ENCODE data around the gene CBFA2T2.
A peak's percentile ranks its signal among the peaks of the same experiment; 100 is the strongest.
"Not testable (repeated sequence)": the region's sequence is repeated elsewhere in the genome, so short reads cannot be mapped to it uniquely, and the experiment has no call there.

Gene CBFA2T2

GRCh38 chr20:33490023-33490933 lies at the start of gene CBFA2T2:
TSS of gene CBFA2T2 (plus strand) at chr20:33490096. CDS start at chr20:33490268, 172 bp downstream.
- DNase-seq (ENCODE audit: low spot score) = peak; percentile 6

- DNase-seq (ENCODE audit: low spot score) = not testable (repeated sequence)
Measured at GRCh38 chr20:33440562-33440961, 49.3 kb upstream of the CBFA2T2 start.

- DNase-seq (ENCODE audit: low spot score) = no peak
Measured at GRCh38 chr20:33441142-33441955, 48.5 kb upstream of the CBFA2T2 start.

- DNase-seq (ENCODE audit: low spot score) = no peak
Measured at GRCh38 chr20:33442136-33443005, 47.5 kb upstream of the CBFA2T2 start.

- DNase-seq (ENCODE audit: low spot score) = no peak
Measured at GRCh38 chr20:33443006-33443511, 46.8 kb upstream of the CBFA2T2 start.

GRCh38 chr20:33443512-33444239 lies 46.2 kb upstream of the CBFA2T2 start, which contains the start of gene SNTA1:
TSS of gene SNTA1 (minus strand) at chr20:33443763. CDS start at chr20:33443620, 143 bp downstream.
- peak; percentile 89 for DNase-seq (ENCODE audit: low spot score)

- DNase-seq (ENCODE audit: low spot score) = no peak
Measured at GRCh38 chr20:33444797-33445560, 44.9 kb upstream of the CBFA2T2 start.

- no peak for DNase-seq (ENCODE audit: low spot score)
Measured at GRCh38 chr20:33445881-33446625, 43.8 kb upstream of the CBFA2T2 start.

GRCh38 chr20:33450867-33451266 lies 39.0 kb upstream of the CBFA2T2 start:
- no peak for DNase-seq (ENCODE audit: low spot score)

GRCh38 chr20:33456916-33457642 lies 32.8 kb upstream of the CBFA2T2 start:
- peak; percentile 84 for DNase-seq (ENCODE audit: low spot score)

- no peak for DNase-seq (ENCODE audit: low spot score)
Measured at GRCh38 chr20:33459599-33459998, 30.3 kb upstream of the CBFA2T2 start.

- no peak for DNase-seq (ENCODE audit: low spot score)
Measured at GRCh38 chr20:33460711-33461110, 29.2 kb upstream of the CBFA2T2 start.

GRCh38 chr20:33463332-33464101 lies 26.4 kb upstream of the CBFA2T2 start:
- DNase-seq (ENCODE audit: low spot score) = no peak

- not testable (repeated sequence) for DNase-seq (ENCODE audit: low spot score)
Measured at GRCh38 chr20:33464759-33465158, 25.1 kb upstream of the CBFA2T2 start.

- no peak for DNase-seq (ENCODE audit: low spot score)
Measured at GRCh38 chr20:33465481-33466302, 24.2 kb upstream of the CBFA2T2 start.

- no peak for DNase-seq (ENCODE audit: low spot score)
Measured at GRCh38 chr20:33466303-33466646, 23.6 kb upstream of the CBFA2T2 start.

- no peak for DNase-seq (ENCODE audit: low spot score)
Measured at GRCh38 chr20:33470457-33470856, 19.4 kb upstream of the CBFA2T2 start.

All from activated CD4-positive, alpha-beta T cell treated with anti-CD3 and anti-CD28 coated beads, Interleukin-2, Interleukin-4, amounts not matched to agents 100 ng/mL and 50 ng/mL, durations not matched to agents 16 hours and 8 hours (primary cell).